HEK293T (cell line): ENCODE measurements around the gene BMP8A.

Source experiments
- CTCF ChIA-PET: fragments of 350-600 bp; formaldehyde crosslinking; extraction: SDS; loops from one replicate; lab custom pipeline; 2021; ENCODE audit warnings: antibody characterized with exemption, inconsistent platforms; lab: Yijun Ruan, JAX
- POLR2A ChIA-PET: fragments of 350-600 bp; formaldehyde crosslinking; extraction: SDS; loops from one replicate; lab custom pipeline; 2020; ENCODE audit warnings: antibody characterized with exemption, inconsistent platforms; lab: Yijun Ruan, JAX
- DNase-seq: peaks from one replicate; pipeline ENCODE4 v3.0.0; 2012; ENCODE audit warnings: mixed read lengths; ENCODE audit errors: extremely low spot score
- ARNT ChIP-seq: fragments of 450-650 bp; IDR thresholded peaks from 2 replicates; pipeline ENCODE4 v1.6.1; 2017; ENCODE audit warnings: mild to moderate bottlenecking
- BHLHE40 ChIP-seq: fragments of 450-650 bp; IDR thresholded peaks from 2 replicates; pipeline ENCODE4 v1.6.1; 2016; ENCODE audit warnings: mild to moderate bottlenecking, moderate library complexity, borderline replicate concordance
- CTBP1 ChIP-seq: fragments of 450-650 bp; IDR thresholded peaks from 2 replicates; pipeline ENCODE4 v1.6.1; 2016; ENCODE audit warnings: borderline replicate concordance
- ELF4 ChIP-seq: fragments of 450-650 bp; IDR thresholded peaks from 2 replicates; pipeline ENCODE4 v1.6.1; 2017; ENCODE audit warnings: antibody characterized with exemption
- FOXA1 ChIP-seq: fragments of 450-650 bp; IDR thresholded peaks from 2 replicates; pipeline ENCODE4 v1.6.1; 2016; ENCODE audit warnings: mild to moderate bottlenecking
- FOXK2 ChIP-seq: fragments of 450-650 bp; IDR thresholded peaks from 2 replicates; pipeline ENCODE4 v1.6.1; 2016; ENCODE audit warnings: mild to moderate bottlenecking
- FOXM1 ChIP-seq: fragments of 450-650 bp; IDR thresholded peaks from 2 replicates; pipeline ENCODE4 v1.6.1; 2017; ENCODE audit warnings: mild to moderate bottlenecking, borderline replicate concordance
- HDGF ChIP-seq: fragments of 450-650 bp; IDR thresholded peaks from 2 replicates; pipeline ENCODE4 v1.6.1; 2017; ENCODE audit warnings: antibody characterized with exemption, borderline replicate concordance
- L3MBTL2 ChIP-seq: fragments of 450-650 bp; conservative IDR thresholded peaks from 2 replicates; pipeline ENCODE4 v1.6.1; 2016; ENCODE audit warnings: mild to moderate bottlenecking
- LEF1 ChIP-seq: fragments of 450-650 bp; IDR thresholded peaks from 2 replicates; pipeline ENCODE4 v1.6.1; 2017; ENCODE audit warnings: mild to moderate bottlenecking, borderline replicate concordance
- NFRKB ChIP-seq: fragments of 450-650 bp; IDR thresholded peaks from 2 replicates; pipeline ENCODE4 v1.6.1; 2016; ENCODE audit warnings: mild to moderate bottlenecking, moderate library complexity
- SUZ12 ChIP-seq: fragments of 450-650 bp; IDR thresholded peaks from 2 replicates; pipeline ENCODE4 v1.6.1; 2016; ENCODE audit warnings: mild to moderate bottlenecking
- TARDBP ChIP-seq: fragments of 450-650 bp; IDR thresholded peaks from 2 replicates; pipeline ENCODE4 v1.6.1; 2016
- ZNF384 ChIP-seq: fragments of 450-650 bp; IDR thresholded peaks from 2 replicates; pipeline ENCODE4 v1.6.1; 2016
- TF ChIP-seq, protein P1 (sequence below): fragments of 450-650 bp; IDR thresholded peaks from 2 replicates; pipeline ENCODE4 v1.6.1; 2016

The BMP8A gene

GRCh38 chr1:39564340-39564739 lies 72.9 kb downstream of the BMP8A start:
- ChIA-PET CTCF (no interaction called here), POLR2A (no interaction called here)
- DNase-seq = no peak
- TF ChIP-seq NFRKB = no peak
- no peak for TF ChIP-seq FOXM1
- TF ChIP-seq SUZ12 = no peak
- no peak for TF ChIP-seq LEF1
- TF ChIP-seq, protein P1, sequence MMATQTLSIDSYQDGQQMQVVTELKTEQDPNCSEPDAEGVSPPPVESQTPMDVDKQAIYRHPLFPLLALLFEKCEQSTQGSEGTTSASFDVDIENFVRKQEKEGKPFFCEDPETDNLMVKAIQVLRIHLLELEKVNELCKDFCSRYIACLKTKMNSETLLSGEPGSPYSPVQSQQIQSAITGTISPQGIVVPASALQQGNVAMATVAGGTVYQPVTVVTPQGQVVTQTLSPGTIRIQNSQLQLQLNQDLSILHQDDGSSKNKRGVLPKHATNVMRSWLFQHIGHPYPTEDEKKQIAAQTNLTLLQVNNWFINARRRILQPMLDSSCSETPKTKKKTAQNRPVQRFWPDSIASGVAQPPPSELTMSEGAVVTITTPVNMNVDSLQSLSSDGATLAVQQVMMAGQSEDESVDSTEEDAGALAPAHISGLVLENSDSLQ = no peak
- TF ChIP-seq ZNF384 = no peak
- no peak for TF ChIP-seq ARNT
- TF ChIP-seq BHLHE40 = no peak
- TF ChIP-seq ELF4 = no peak
- TF ChIP-seq FOXK2 = no peak
- TF ChIP-seq HDGF = no peak
- TF ChIP-seq L3MBTL2 = no peak
- no peak for TF ChIP-seq FOXA1

GRCh38 chr1:39564941-39565340 lies 73.5 kb downstream of the BMP8A start:
- TF ChIP-seq ARNT (no peak), L3MBTL2 (no peak), NFRKB (no peak), HDGF (no peak), FOXM1 (no peak)
- no peak for DNase-seq
- CTCF ChIA-PET = no interaction called here
- POLR2A ChIA-PET = no interaction called here

GRCh38 chr1:39566441-39567137 lies 75.2 kb downstream of the BMP8A start:
- DNase-seq = no peak
- TF ChIP-seq CTBP1 = no peak
- no peak for TF ChIP-seq TARDBP
- TF ChIP-seq, protein P1 = no peak
- no peak for TF ChIP-seq ZNF384
- CTCF ChIA-PET = no interaction called here
- POLR2A ChIA-PET = no interaction called here

- ChIA-PET CTCF (no interaction called here), POLR2A (no interaction called here)
- TF ChIP-seq CTBP1 (no peak), ELF4 (no peak), FOXK2 (no peak), BHLHE40 (no peak), ZNF384 (no peak), FOXA1 (no peak), FOXM1 (no peak), ARNT (no peak), LEF1 (no peak)
- TF ChIP-seq, protein P1 = no peak
- DNase-seq = no peak
Observed at GRCh38 chr1:39567302-39567701, 75.9 kb downstream of the BMP8A start.

- POLR2A ChIA-PET = interaction anchor here (1.6 kb wide), 1 partner anchor 9 kb away, joined by 4 read pairs; no protein-coding TSS in a partner anchor
Observed at GRCh38 chr1:39568208-39568607, 76.8 kb downstream of the BMP8A start.

DNA sequence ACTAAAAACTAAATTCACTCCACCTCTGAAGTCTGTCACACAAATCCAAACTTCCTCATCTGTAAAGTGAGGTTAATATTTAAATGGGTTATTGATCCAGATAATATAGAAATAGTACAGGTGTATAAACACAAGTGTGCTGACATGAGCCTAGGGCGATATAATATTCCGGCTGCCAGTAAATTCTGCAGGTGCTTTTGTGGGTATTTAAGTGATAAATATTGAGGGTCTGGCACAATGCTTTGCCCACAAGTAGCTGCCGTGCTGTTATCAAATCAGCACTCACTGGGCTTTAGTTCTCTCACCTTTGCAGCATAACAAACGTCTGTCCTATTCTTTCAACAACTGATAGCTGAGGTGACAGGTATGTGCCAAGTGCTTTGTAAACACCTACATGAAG lies 77.6 kb downstream of the BMP8A start:
- DNase-seq = no peak
- CTCF ChIA-PET = interaction anchor here (0.9 kb wide), 1 partner anchor 30 kb away, joined by 3 read pairs; no protein-coding TSS in a partner anchor
- no peak for TF ChIP-seq FOXA1
- TF ChIP-seq SUZ12 = no peak
- TF ChIP-seq, protein P1 = no peak
- TF ChIP-seq LEF1 = no peak
- TF ChIP-seq ELF4 = no peak
- TF ChIP-seq ZNF384 = no peak
- TF ChIP-seq ARNT = no peak
- POLR2A ChIA-PET = interaction anchor here (1.6 kb wide), 1 partner anchor 10 kb away, joined by 4 read pairs; no protein-coding TSS in a partner anchor

More at GRCh38 chr1:39568208-39568607, 76.8 kb downstream of the BMP8A start:
- no peak for DNase-seq
- CTCF ChIA-PET = interaction anchor here (0.9 kb wide), 1 partner anchor 29 kb away, joined by 3 read pairs; no protein-coding TSS in a partner anchor
- TF ChIP-seq CTBP1 (no peak), L3MBTL2 (no peak), FOXK2 (no peak), BHLHE40 (no peak), ARNT (no peak), ELF4 (no peak), ZNF384 (no peak), HDGF (no peak), SUZ12 (no peak), FOXA1 (no peak), TARDBP (no peak)
